IMR-90 (cell line): ENCODE results near the gene IL2RA. TPM values are rescaled to one million over a fixed set of nuclear protein-coding genes. Genes with fewer than 3 reads are reported as not detected.

ENCODE experiments used
- ATAC-seq: fragments of 200-7000 bp; cut with Tn5 transposase; 2 replicates; pipeline ENCODE4 v1.9.1; 2020; ENCODE audit warnings: low read depth, mild to moderate bottlenecking, moderate library complexity
- BruUV-seq: library from RNA; stranded (reverse); fragments of 400-500 nt; replicated peaks from 2 replicates; lab custom pipeline; 2021; lab: Mats Ljungman, UMichigan
- CTCF ChIA-PET: fragments of 300-600 bp; formaldehyde crosslinking; extraction: SDS; loops from one replicate; lab custom pipeline; 2021; ENCODE audit warnings: antibody characterized with exemption; lab: Yijun Ruan, JAX
- POLR2A ChIA-PET: fragments of 300-600 bp; sonication (Branson Sonifier 250); formaldehyde crosslinking; loops from one replicate; lab custom pipeline; 2022; ENCODE audit warnings: antibody characterized with exemption; ENCODE audit not compliant: unreplicated experiment; lab: Charles Lee
- DNase-seq: peaks from one replicate; pipeline ENCODE4 v3.0.0; 2013
- H2AFZ ChIP-seq: replicated peaks from 2 replicates; pipeline ENCODE3; 2013; ENCODE audit warnings: low read length, mild to moderate bottlenecking; ENCODE audit not compliant: poor library complexity
- H2AK5ac ChIP-seq: 2 replicates; pipeline ENCODE4 v1.6.1; 2013; ENCODE audit warnings: low read depth, low read length, inconsistent platforms
- H2AK9ac ChIP-seq: replicated peaks from 2 replicates; pipeline ENCODE3; 2013; ENCODE audit warnings: mild to moderate bottlenecking, low read depth, low read length, moderate library complexity; ENCODE audit not compliant: poor library complexity
- H2BK120ac ChIP-seq: 2 replicates; pipeline ENCODE4 v1.6.1; 2013; ENCODE audit warnings: low read depth, low read length, inconsistent platforms
- H2BK15ac ChIP-seq: 3 replicates; pipeline ENCODE4 v1.6.1; 2013; ENCODE audit warnings: low read depth, low read length, inconsistent platforms
- H2BK20ac ChIP-seq: 2 replicates; pipeline ENCODE4 v1.6.1; 2013; ENCODE audit warnings: low read depth, mild to moderate bottlenecking, inconsistent platforms, low read length, moderate library complexity
- H2BK5ac ChIP-seq: 2 replicates; pipeline ENCODE4 v1.6.1; 2013; ENCODE audit warnings: mild to moderate bottlenecking, low read depth, low read length, inconsistent platforms; ENCODE audit not compliant: poor library complexity, severe bottlenecking
- H3K14ac ChIP-seq: replicated peaks from 2 replicates; pipeline ENCODE4 v1.6.1; 2013; ENCODE audit warnings: low read depth, low read length, inconsistent platforms
- H3K18ac ChIP-seq: 2 replicates; pipeline ENCODE4 v1.6.1; 2013; ENCODE audit warnings: low read depth, low read length, control low read depth
- H3K23ac ChIP-seq: 2 replicates; pipeline ENCODE4 v1.6.1; 2013; ENCODE audit warnings: low read depth, low read length, inconsistent platforms
- H3K27ac ChIP-seq: 2 replicates; pipeline ENCODE4 v1.5.1; 2013; ENCODE audit warnings: mild to moderate bottlenecking, control low read depth, low read length; ENCODE audit not compliant: insufficient read depth
- H3K27me3 ChIP-seq: 2 replicates; pipeline ENCODE4 v1.6.1; 2013; ENCODE audit warnings: low read length; ENCODE audit not compliant: control insufficient read depth, insufficient read depth
- H3K36me3 ChIP-seq: 2 replicates; pipeline ENCODE4 v1.6.1; 2013; ENCODE audit warnings: low read length, mixed read lengths; ENCODE audit not compliant: control insufficient read depth, insufficient read depth
- H3K4ac ChIP-seq: 2 replicates; pipeline ENCODE4 v1.6.1; 2013; ENCODE audit warnings: low read depth, low read length, inconsistent platforms
- H3K4me1 ChIP-seq: 2 replicates; pipeline ENCODE4 v1.6.1; 2013; ENCODE audit warnings: low read length, mixed read lengths; ENCODE audit not compliant: control insufficient read depth, insufficient read depth
- H3K4me2 ChIP-seq: 2 replicates; pipeline ENCODE4 v1.6.1; 2013; ENCODE audit warnings: low read depth, mild to moderate bottlenecking, control low read depth, low read length, moderate library complexity
- H3K4me3 ChIP-seq: 2 replicates; pipeline ENCODE4 v1.5.1; 2013; ENCODE audit warnings: low read depth, mild to moderate bottlenecking, control low read depth, low read length, moderate library complexity; ENCODE audit not compliant: insufficient read depth
- H3K56ac ChIP-seq: 2 replicates; pipeline ENCODE4 v1.6.1; 2013; ENCODE audit warnings: low read length, inconsistent platforms; ENCODE audit not compliant: insufficient read depth; ENCODE audit errors: extremely low read depth
- H3K79me1 ChIP-seq, 2 experiments: 2 replicates each; pipeline ENCODE4 v1.6.1; 2013; ENCODE audit warnings: low read length in 2 of 2, inconsistent platforms in 1 of 2, low read depth in 1 of 2
- H3K9ac ChIP-seq: 2 replicates; pipeline ENCODE4 v1.6.1; 2013; ENCODE audit warnings: low read depth, low read length, control low read depth
- H3K9me1 ChIP-seq: 2 replicates; pipeline ENCODE4 v1.6.1; 2013; ENCODE audit warnings: low read length, inconsistent platforms; ENCODE audit not compliant: insufficient read depth
- H3K9me3 ChIP-seq: 2 replicates; pipeline ENCODE4 v1.6.1; 2013; ENCODE audit warnings: low read length; ENCODE audit not compliant: control insufficient read depth, insufficient read depth
- H4K20me1 ChIP-seq: 2 replicates; pipeline ENCODE4 v1.6.1; 2013; ENCODE audit warnings: low read length, inconsistent platforms; ENCODE audit not compliant: insufficient read depth
- H4K5ac ChIP-seq: 2 replicates; pipeline ENCODE4 v1.6.1; 2013; ENCODE audit warnings: mild to moderate bottlenecking, low read depth, low read length, control low read depth
- H4K8ac ChIP-seq, 2 experiments: 2 replicates each; pipeline ENCODE4 v1.6.1; 2013; ENCODE audit warnings: low read depth in 2 of 2, low read length in 2 of 2, control low read depth in 1 of 2, inconsistent platforms in 1 of 2
- H4K91ac ChIP-seq: 2 replicates; pipeline ENCODE4 v1.6.1; 2013; ENCODE audit warnings: low read depth, low read length, inconsistent platforms; ENCODE audit not compliant: insufficient read depth
- MAFK ChIP-seq: IDR thresholded peaks from 2 replicates; pipeline ENCODE4 v1.6.1; 2012; ENCODE audit warnings: low read depth, low read length, improper control_type of control experiment
- MAZ ChIP-seq: IDR thresholded peaks from 2 replicates; pipeline ENCODE4 v1.6.1; 2012; ENCODE audit warnings: low read depth, mild to moderate bottlenecking, low read length, improper control_type of control experiment, moderate library complexity, borderline replicate concordance
- RAD21 ChIP-seq: IDR thresholded peaks from 2 replicates; pipeline ENCODE4 v1.6.1; 2012; ENCODE audit warnings: low read length, improper control_type of control experiment
- RFX5 ChIP-seq: IDR thresholded peaks from 2 replicates; pipeline ENCODE4 v1.8.0; 2012; ENCODE audit warnings: low read depth, mild to moderate bottlenecking, low read length, moderate library complexity
- WGBS, 2 experiments: methylation state at CpG; one replicate each; pipeline versions ENCODE4 v1.1.5 to v1.1.7; 2013; ENCODE audit warnings: missing lambda C conversion rate in 2 of 2; ENCODE audit not compliant: insufficient read length in 1 of 2; ENCODE audit errors: extremely low coverage in 2 of 2; 5-methylcytosine and 5-hydroxymethylcytosine counted together
- dilution Hi-C: fragments of 300-500 bp; cut with HindIII; formaldehyde crosslinking; loops from one replicate; pipeline ENCODE4 v1.14.3; 2018; ENCODE audit warnings: low sequenced_read_pairs; ENCODE audit not compliant: unreplicated experiment
- in situ Hi-C: fragments of 300-500 bp; cut with MboI; formaldehyde crosslinking; loops from 3 replicates; pipeline ENCODE4 v1.14.3; 2019; ENCODE audit warnings: low sequenced_read_pairs, inconsistent platforms, mixed read lengths
- intact Hi-C: fragments of 100-400 bp; cut with micrococcal nuclease; formaldehyde crosslinking; loops from 2 replicates; pipeline ENCODE4 v1.10.0; 2022
- polyA plus RNA-seq, 3 experiments: library from polyadenylated mRNA; depleted of rRNA; stranded (reverse); fragments of >200 nt; gene quantifications; 2 replicates each; pipeline ENCODE4 v1.2.3, GENCODE V29; 2012; ENCODE audit warnings: low replicate concordance in 1 of 3
- total RNA-seq: library from RNA; depleted of rRNA; stranded (reverse); fragments of >200 nt; gene quantifications from 2 replicates; pipeline ENCODE4 v1.2.3, GENCODE V29; 2012

IL2RA gene
- total and polyA plus RNA-seq, 2 of the 4 experiments (the other 2 are of a cell fraction): not detected

DNA sequence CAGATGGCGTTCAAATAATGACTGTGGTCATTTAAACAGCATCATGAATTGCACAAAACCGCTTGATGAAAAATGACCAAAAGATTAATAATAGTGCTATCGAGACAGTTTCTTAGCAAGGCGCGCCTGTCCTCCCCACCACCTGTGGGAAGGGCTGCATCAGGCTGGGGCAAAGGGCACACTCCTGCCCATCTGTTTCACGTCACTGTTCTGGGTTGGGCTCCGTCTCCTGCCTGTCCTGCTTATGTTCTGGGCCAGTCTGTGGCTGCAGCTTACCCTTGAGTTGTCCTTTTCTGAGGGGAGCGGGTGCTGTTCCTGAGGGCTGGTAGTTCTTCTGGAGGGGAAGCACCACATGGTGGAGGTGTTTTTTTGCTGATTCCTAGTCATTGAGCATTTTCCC, 40.0 kb upstream of the IL2RA start:
- dilution Hi-C loops: no loop called here

More for the DNA sequence above, 40.0 kb upstream of the IL2RA start:
- no peak overlapping the region for H3K4me2 ChIP-seq
- H3K36me3 ChIP-seq: peaks cover 22% of the 10 kb centered on the region
- H2BK20ac ChIP-seq: no peak overlapping the region
- in situ Hi-C loops (no loop called here), intact Hi-C loops (no loop called here)
- H2AK5ac ChIP-seq: no peak overlapping the region
- H3K79me1 ChIP-seq: peaks cover 29 to 34% of the 10 kb centered on the region in 2 experiments
- peaks cover 19% of the 10 kb centered on the region for H4K20me1 ChIP-seq
- no peaks in the 10 kb centered on the region for H3K27me3 ChIP-seq
- no peaks in the 10 kb centered on the region for H3K4me1 ChIP-seq
- no peak overlapping the region for H2BK5ac ChIP-seq
- H3K4ac ChIP-seq: no peak overlapping the region
- no peak overlapping the region for H2AFZ ChIP-seq
- H3K56ac ChIP-seq: no peak overlapping the region
- ChIA-PET POLR2A (no interaction called here), CTCF (no interaction called here)
- H2BK15ac ChIP-seq: no peak overlapping the region
- ATAC-seq (no peak), DNase-seq (no peak)
- no peak overlapping the region for H3K23ac ChIP-seq
- WGBS, 2 experiments: 96% methylated on average over 4 of the region's 8 CpGs; no CpG with 5 or more reads in 1 of the 2 experiments
- H4K91ac ChIP-seq: no peak overlapping the region
- H3K9me3 ChIP-seq: no peaks in the 10 kb centered on the region
- no peak overlapping the region for H3K4me3 ChIP-seq
- no peak overlapping the region for H4K8ac ChIP-seq
- no peak overlapping the region for H3K18ac ChIP-seq
- no peak overlapping the region for H4K5ac ChIP-seq
- no peak overlapping the region for H3K14ac ChIP-seq
- H3K9me1 ChIP-seq: no peaks in the 10 kb centered on the region
- no peak overlapping the region for H3K9ac ChIP-seq
- H2AK9ac ChIP-seq: no peak overlapping the region
- no TSS peak for BruUV-seq
- TF ChIP-seq RFX5 (no peak), MAFK (no peak), RAD21 (no peak), MAZ (no peak)
- no peak overlapping the region for H2BK120ac ChIP-seq
- H3K27ac ChIP-seq: no peak overlapping the region
